Gastrocnemius medialis (tissue), 4 donors: ENCODE data around the gene IRX1. TPM values are rescaled to one million over a fixed set of nuclear protein-coding genes. Genes with fewer than 3 reads are reported as not detected.

ENCODE experiments used
- ATAC-seq, 2 donors: fragments of 150-250 bp; one replicate each; pipeline ENCODE4 v1.9.1; 2016
- DNase-seq, 2 donors: peaks; one replicate each; pipeline ENCODE4 v3.0.0-alpha.2; 2019
- H3K27ac ChIP-seq, 4 donors: fragments of 200-600 bp; sonication (generic); 1 replicate in 1 of 4; 2 replicates in 3 of 4; pipeline ENCODE4 v1.5.1; 2016 to 2018; ENCODE audit warnings: mild to moderate bottlenecking in 2 of 4, moderate library complexity in 1 of 4
- H3K27me3 ChIP-seq, 3 donors: fragments of 200-600 bp; sonication (generic) in 2 of 3; 1 replicate in 1 of 3; 2 replicates in 2 of 3; pipeline versions ENCODE4 v1.5.1 to v1.6.0; 2016 to 2019; ENCODE audit warnings: mild to moderate bottlenecking in 1 of 3, moderate library complexity in 1 of 3
- H3K36me3 ChIP-seq, 2 donors: fragments of 200-600 bp; sonication (generic) in 1 of 2; one replicate each; pipeline ENCODE4 v1.5.1; 2017 to 2018
- H3K4me1 ChIP-seq, 2 donors: fragments of 200-600 bp; sonication (generic) in 1 of 2; one replicate each; pipeline ENCODE4 v1.5.1; 2016 to 2017; ENCODE audit warnings: mild to moderate bottlenecking in 2 of 2
- H3K4me3 ChIP-seq, 4 donors: fragments of 200-600 bp; sonication (generic) in 3 of 4; 1 replicate in 1 of 4; 2 replicates in 3 of 4; pipeline ENCODE4 v1.5.1; 2016 to 2019; ENCODE audit warnings: mild to moderate bottlenecking in 2 of 4
- H3K9me3 ChIP-seq, 3 donors: fragments of 200-600 bp; sonication (generic) in 2 of 3; 1 replicate in 1 of 3; 2 replicates in 2 of 3; pipeline ENCODE4 v1.5.1; 2016 to 2019
- CTCF ChIP-seq, 5 experiments: fragments of 450-650 bp in 3 of 5; fragments of 200-600 bp in 2 of 5; sonication (generic) in 2 of 5; IDR thresholded peaks in 4 of 5; conservative IDR thresholded peaks in 1 of 5; 1 replicate in 4 of 5; 2 replicates in 1 of 5; pipeline ENCODE4 v1.5.1; 2016 to 2019; ENCODE audit warnings: antibody characterized with exemption in 5 of 5, mild to moderate bottlenecking in 3 of 5, moderate library complexity in 3 of 5
- POLR2A ChIP-seq, 2 donors: fragments of 450-650 bp; IDR thresholded peaks; one replicate each; pipeline ENCODE4 v1.6.1; 2017; ENCODE audit warnings: antibody characterized with exemption in 2 of 2, mild to moderate bottlenecking in 2 of 2, moderate library complexity in 2 of 2
- in situ Hi-C, 4 donors: fragments of 200-750 bp; cut with MboI; loops; one replicate each; pipeline versions ENCODE4 v1.15.0 to v1.8.0; 2017; ENCODE audit warnings: low sequenced_read_pairs in 4 of 4
- intact Hi-C: fragments of 100-400 bp; cut with DNase I; formaldehyde crosslinking; loops from one replicate; pipeline ENCODE4 v1.15.1; 2023; ENCODE audit warnings: low total_unique reads
- total RNA-seq, 4 donors: library from RNA; depleted of rRNA; stranded (reverse); fragments of >200 nt; gene quantifications; one replicate each; pipeline versions ENCODE4 v1.1.0 to v1.2.3, GENCODE V29; 2016

The IRX1 gene
- total RNA-seq, 4 donors from 2014 or later, result not detected

DNA sequence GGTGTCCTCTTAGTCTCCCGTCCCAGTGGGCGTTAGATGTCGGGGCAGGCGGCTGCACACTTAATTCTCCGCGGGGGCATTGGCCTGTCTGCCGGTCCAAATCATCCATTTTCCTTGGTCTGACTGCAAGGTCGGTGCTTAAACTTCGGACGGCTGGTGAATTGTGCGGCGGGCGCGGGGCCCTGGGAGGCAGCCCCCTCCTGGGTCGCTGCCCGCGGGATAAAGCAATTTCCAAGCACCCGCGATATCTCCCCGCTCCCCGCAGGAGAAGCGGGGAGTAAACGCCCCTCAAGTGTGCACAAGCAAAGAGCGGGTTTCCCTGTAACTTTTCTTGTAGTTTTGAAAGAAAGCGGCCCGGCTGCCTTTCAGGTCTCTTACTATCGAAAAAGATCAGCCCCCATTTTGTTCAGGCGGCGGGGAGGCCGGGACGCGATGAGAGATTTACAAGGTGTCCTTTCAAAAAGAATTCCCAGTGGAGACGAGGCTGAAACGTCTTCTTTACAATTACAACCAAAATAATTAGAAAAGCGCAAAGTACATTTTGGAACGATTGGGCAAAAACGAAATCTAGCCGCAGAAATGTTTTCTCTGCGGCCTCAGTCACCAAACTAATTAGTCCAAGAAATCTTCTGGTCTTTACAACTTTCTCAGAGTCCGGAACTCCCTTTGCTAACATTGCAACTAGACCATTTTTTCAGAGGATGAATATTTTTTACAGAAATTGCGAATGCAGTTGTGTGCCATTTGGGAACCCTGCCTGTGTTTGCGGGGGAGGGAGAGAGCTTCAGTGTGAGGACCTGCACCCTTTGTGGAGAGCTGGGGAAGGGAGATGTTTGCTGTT is 1.8 kb downstream of the IRX1 start:
- intact Hi-C loops, result no loop called here
- Histone ChIP-seq H3K27ac (no peak overlapping the region), H3K27me3 (peaks cover 73 to 90% (median 90%) of the 10 kb centered on the region in 3 donors), H3K4me1 (peaks cover 4% of the 10 kb centered on the region in 2 donors), H3K36me3 (no peaks in the 10 kb centered on the region), H3K4me3 (no peak overlapping the region), H3K9me3 (no peaks in the 10 kb centered on the region)
- TF ChIP-seq POLR2A (IDR thresholded peaks at IDR 0.05), result no peak
- TF ChIP-seq CTCF (IDR thresholded peaks at IDR 0.05 in 4 of 5, conservative IDR thresholded peaks at IDR 0.05 in 1 of 5), result no peak
- ATAC-seq, result no peak
- DNase-seq, result no peak
- in situ Hi-C loops, result no loop called here

DNA sequence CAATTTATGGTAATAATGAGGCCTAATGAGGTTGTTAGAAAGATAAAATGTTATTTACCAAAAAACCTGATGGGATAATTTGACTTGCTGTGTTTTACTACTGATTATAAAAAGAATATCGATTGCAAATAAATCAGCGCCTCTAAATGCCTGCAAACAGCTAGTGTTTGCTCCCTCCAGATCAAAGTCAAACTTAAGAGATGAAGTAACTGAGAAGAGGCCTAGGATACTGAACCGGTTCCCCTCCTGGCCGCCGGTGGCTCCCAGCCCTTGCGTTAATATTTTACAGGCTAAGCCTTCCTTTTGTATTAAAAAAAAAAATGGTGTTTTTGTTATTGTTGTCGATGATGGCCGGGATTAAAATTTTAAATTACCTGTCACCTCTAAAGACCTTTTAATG is 2.6 kb downstream of the IRX1 start:
- no peak overlapping the region for H3K27ac ChIP-seq
- no peak for ATAC-seq
- in situ Hi-C loops, result no loop called here
- DNase-seq, result no peak
- no peak overlapping the region for H3K4me3 ChIP-seq
- no peak for TF ChIP-seq CTCF (IDR thresholded peaks at IDR 0.05 in 4 of 5, conservative IDR thresholded peaks at IDR 0.05 in 1 of 5)
- no peak for TF ChIP-seq POLR2A (IDR thresholded peaks at IDR 0.05)
- H3K27me3 ChIP-seq, result peaks cover 71 to 91% (median 91%) of the 10 kb centered on the region in 3 donors
- H3K4me1 ChIP-seq, result peaks cover 4 to 6% of the 10 kb centered on the region in 2 donors
- no peaks in the 10 kb centered on the region for H3K9me3 ChIP-seq
- no peaks in the 10 kb centered on the region for H3K36me3 ChIP-seq
- intact Hi-C loops, result no loop called here

DNA sequence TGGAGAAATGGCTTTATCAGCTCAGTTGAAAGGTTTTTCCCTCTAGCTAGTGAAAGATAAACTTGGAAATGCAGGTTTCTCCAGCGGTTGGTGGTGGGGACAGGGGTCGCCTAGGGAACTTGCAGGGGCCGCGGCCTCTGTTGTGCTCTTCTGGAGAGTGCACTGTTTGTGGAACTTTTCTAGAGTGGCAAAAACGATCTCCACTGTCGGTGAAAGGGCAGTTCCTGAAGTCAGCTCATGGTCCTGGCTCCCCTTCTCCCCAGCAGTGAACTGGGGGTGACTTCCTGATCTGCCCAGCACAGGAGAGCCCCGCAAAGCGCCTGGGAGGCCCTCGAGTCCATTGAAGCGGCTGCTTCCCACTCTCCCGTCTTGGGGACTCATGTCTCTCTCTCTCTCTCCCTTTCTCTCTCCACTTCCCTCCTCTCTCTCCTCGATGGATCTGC is 3.2 kb downstream of the IRX1 start:
- no peak for ATAC-seq
- no peak for DNase-seq
- TF ChIP-seq POLR2A (IDR thresholded peaks at IDR 0.05) (no peak), CTCF (IDR thresholded peaks at IDR 0.05 in 4 of 5, conservative IDR thresholded peaks at IDR 0.05 in 1 of 5) (no peak)
- no peaks in the 10 kb centered on the region for H3K36me3 ChIP-seq
- H3K9me3 ChIP-seq, result no peaks in the 10 kb centered on the region
- no peak overlapping the region for H3K27ac ChIP-seq
- no peak overlapping the region for H3K4me3 ChIP-seq
- in situ Hi-C loops (no loop called here), intact Hi-C loops (no loop called here)
- peaks cover 71 to 91% (median 91%) of the 10 kb centered on the region in 3 donors for H3K27me3 ChIP-seq
- H3K4me1 ChIP-seq, result peaks cover 4 to 6% of the 10 kb centered on the region in 2 donors

GRCh38 chr5:3599226-3600105 is 3.8 kb downstream of the IRX1 start:
- Histone ChIP-seq H3K36me3 (no peaks in the 10 kb centered on the region), H3K4me3 (no peak overlapping the region), H3K27me3 (peaks cover 70 to 90% (median 84%) of the 10 kb centered on the region in 3 donors), H3K27ac (no peak overlapping the region), H3K4me1 (peaks cover 4 to 6% of the 10 kb centered on the region in 2 donors), H3K9me3 (no peaks in the 10 kb centered on the region)
- intact Hi-C loops, result no loop called here
- DNase-seq, result no peak
- no peak for ATAC-seq
- in situ Hi-C loops, result no loop called here
- TF ChIP-seq CTCF (IDR thresholded peaks at IDR 0.05 in 4 of 5, conservative IDR thresholded peaks at IDR 0.05 in 1 of 5) (no peak), POLR2A (IDR thresholded peaks at IDR 0.05) (no peak)
